ENCODE results near the gene PYURF.
"Not testable (repeated sequence)": the region's sequence is repeated elsewhere in the genome, so short reads cannot be mapped to it uniquely, and the experiment has no call there.

Gene PYURF, protein sequence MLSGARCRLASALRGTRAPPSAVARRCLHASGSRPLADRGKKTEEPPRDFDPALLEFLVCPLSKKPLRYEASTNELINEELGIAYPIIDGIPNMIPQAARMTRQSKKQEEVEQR

DNA sequence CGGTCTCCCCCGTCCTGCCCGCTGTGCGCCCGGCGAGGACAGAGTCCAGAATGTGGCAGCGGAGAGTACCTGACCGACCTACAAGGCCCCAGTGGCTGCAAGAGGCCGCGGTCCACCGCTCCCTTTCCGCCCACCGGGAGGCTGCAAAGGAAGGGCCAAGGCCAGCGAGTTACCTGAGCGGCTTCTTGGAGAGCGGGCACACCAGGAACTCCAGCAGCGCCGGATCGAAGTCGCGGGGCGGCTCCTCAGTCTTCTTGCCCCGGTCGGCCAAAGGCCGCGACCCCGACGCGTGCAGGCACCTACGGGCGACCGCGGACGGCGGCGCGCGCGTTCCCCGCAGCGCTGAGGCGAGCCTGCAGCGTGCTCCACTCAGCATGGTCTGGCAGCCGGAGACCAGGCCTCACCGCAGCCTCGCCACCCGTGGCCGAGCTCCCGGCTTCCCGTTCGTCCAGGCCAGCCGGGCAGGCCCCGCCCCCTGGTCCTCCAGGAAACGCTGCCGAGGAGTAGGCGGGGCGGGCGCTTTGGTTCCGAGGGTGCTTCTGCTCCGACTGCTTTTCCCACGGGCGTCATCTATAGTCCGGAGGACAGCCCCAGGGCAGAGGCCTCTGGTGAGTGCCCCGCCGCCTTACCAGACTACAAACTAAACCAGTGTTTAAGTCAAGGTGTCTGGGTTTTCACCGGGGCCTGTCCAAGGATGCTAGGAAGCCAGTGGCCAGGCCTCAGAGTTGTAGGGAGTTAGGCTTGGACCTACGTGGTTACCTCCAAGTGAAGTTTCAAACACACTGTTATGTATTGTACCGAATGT, at the start of gene PYURF:
Gene PYURF, minus strand, starts transcription at position 452 of the 805 bp plus-strand sequence. Its CDS starts 76 bp downstream, at position 376.
- no peaks in the 10 kb centered on the region for H3K27me3 ChIP-seq (ENCODE audit: control insufficient read depth, insufficient read depth, low read length)
- H3K9ac ChIP-seq (ENCODE audit: low read depth, low read length), result peak within 1 kb of the TSS; percentile 92
- H3K27ac ChIP-seq (ENCODE audit: low read depth, low read length), result peak within 1 kb of the TSS; percentile 92
- peaks cover 17% of the 10 kb centered on the region for H3K4me1 ChIP-seq (ENCODE audit: control insufficient read depth, insufficient read depth, low read length)
- H3K4me3 ChIP-seq (ENCODE audit: low read depth, low read length), result peak within 1 kb of the TSS; percentile 97
- H3K9me3 ChIP-seq (ENCODE audit: control insufficient read depth, insufficient read depth, low read length), result no peaks in the 10 kb centered on the region
- peaks cover 20% of the 10 kb centered on the region for H3K36me3 ChIP-seq (ENCODE audit: control insufficient read depth, insufficient read depth, low read length)

DNA sequence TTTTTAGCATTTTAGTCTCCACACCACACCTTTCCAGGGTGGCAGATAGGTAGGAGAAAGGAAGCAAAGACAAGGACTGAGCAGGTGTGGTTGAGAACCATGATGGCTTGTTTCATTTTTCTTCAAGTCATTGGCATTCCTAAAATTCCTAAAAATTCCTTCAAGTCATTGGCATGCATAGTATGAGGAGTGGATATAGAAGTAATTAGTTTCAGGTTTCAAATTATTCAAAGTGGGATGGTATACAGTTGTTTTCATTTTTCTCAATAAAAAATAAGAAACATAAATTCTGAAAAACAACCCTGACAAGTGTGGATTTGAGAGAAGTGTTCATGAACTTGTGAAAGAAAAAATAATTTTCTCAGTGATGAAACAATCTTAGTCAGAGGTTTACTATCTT, 46.4 kb upstream of the PYURF start:
- no peaks in the 10 kb centered on the region for H3K9me3 ChIP-seq (ENCODE audit: control insufficient read depth, insufficient read depth, low read length)
- no peak overlapping the region for H3K9ac ChIP-seq (ENCODE audit: low read depth, low read length)
- H3K4me3 ChIP-seq (ENCODE audit: low read depth, low read length), result no peak overlapping the region
- H3K36me3 ChIP-seq (ENCODE audit: control insufficient read depth, insufficient read depth, low read length), result no peaks in the 10 kb centered on the region
- H3K4me1 ChIP-seq (ENCODE audit: control insufficient read depth, insufficient read depth, low read length), result 0 out of 2 replicates have a peak, but pooled peaks cover 7% of the 10 kb centered on the region
- H3K27me3 ChIP-seq (ENCODE audit: control insufficient read depth, insufficient read depth, low read length), result no peaks in the 10 kb centered on the region
- no peak overlapping the region for H3K27ac ChIP-seq (ENCODE audit: low read depth, low read length)

- no peaks in the 10 kb centered on the region for H3K27me3 ChIP-seq (ENCODE audit: control insufficient read depth, insufficient read depth, low read length)
- H3K9me3 ChIP-seq (ENCODE audit: control insufficient read depth, insufficient read depth, low read length), result no peaks in the 10 kb centered on the region
- H3K27ac ChIP-seq (ENCODE audit: low read depth, low read length), result no peak overlapping the region
- no peaks in the 10 kb centered on the region for H3K4me1 ChIP-seq (ENCODE audit: control insufficient read depth, insufficient read depth, low read length)
- no peak overlapping the region for H3K9ac ChIP-seq (ENCODE audit: low read depth, low read length)
- no peaks in the 10 kb centered on the region for H3K36me3 ChIP-seq (ENCODE audit: control insufficient read depth, insufficient read depth, low read length)
- H3K4me3 ChIP-seq (ENCODE audit: low read depth, low read length), result no peak overlapping the region
Observed at GRCh38 chr4:88567591-88567990, 44.0 kb upstream of the PYURF start.

DNA sequence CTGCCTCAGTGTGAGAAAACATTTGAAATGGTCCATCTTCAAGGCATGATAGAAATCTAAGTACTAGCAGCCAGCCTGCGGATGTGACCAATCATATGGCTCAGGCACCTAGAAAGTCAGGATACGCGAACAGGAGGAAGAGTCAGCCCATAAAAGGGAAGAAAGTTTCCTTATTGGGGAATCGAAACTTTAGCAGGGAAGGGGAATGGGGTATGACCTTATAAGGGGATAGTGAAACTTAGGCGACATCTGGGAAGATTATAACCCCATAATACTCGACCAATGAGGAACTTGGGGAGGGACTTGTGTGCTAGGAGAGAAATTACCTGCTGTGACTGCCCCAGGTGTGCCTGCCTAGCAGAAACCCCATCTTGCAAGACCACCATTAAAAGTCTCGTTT, 26.2 kb upstream of the PYURF start:
- Histone ChIP-seq H3K4me1 (ENCODE audit: control insufficient read depth, insufficient read depth, low read length) (no peaks in the 10 kb centered on the region), H3K4me3 (ENCODE audit: low read depth, low read length) (no peak overlapping the region), H3K36me3 (ENCODE audit: control insufficient read depth, insufficient read depth, low read length) (no peaks in the 10 kb centered on the region)

DNA sequence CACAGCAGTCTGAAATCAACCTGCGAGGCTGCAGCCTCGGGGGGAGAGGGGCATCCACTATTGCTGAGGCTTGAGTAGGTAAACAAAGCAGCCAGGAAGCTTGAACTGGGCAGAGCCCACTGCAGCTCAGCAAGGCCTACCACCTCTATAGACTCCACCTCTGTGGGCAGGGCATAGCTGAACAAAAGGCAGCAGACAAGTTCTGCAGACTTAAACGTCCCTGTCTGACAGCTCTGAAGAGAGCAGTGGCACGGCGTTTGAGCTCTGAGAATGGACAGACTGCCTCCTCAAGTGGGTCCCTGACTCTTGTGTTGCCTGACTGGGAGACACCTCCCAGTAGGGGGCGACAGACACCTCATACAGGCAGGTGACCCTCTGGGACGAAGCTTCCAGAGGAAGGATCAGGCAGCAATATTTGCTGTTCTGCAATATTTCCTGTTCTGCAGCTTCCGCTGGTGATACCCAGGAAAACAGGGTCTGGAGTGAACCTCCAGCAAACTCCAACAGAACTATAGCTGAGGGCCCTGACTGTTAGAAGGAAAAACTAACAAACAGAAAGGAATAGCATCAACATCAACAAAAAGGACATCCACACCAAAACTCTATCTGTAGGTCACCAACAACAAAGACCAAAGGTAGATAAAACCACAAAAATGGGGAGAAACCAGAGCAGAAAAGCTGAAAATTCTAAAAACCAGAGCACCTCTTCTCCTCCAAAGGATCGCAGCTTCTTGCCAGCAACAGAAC, 15.9 kb upstream of the PYURF start:
- not testable (repeated sequence) for H3K4me3 ChIP-seq (ENCODE audit: low read depth, low read length); H3K4me1 ChIP-seq (ENCODE audit: control insufficient read depth, insufficient read depth, low read length); H3K27ac ChIP-seq (ENCODE audit: low read depth, low read length); H3K27me3 ChIP-seq (ENCODE audit: control insufficient read depth, insufficient read depth, low read length); H3K9ac ChIP-seq (ENCODE audit: low read depth, low read length); H3K36me3 ChIP-seq (ENCODE audit: control insufficient read depth, insufficient read depth, low read length); H3K9me3 ChIP-seq (ENCODE audit: control insufficient read depth, insufficient read depth, low read length)

More for the DNA sequence above, 26.2 kb upstream of the PYURF start:
- Histone ChIP-seq H3K9me3 (ENCODE audit: control insufficient read depth, insufficient read depth, low read length) (no peaks in the 10 kb centered on the region; the same call in 1 of the 2 replicates), H3K27me3 (ENCODE audit: control insufficient read depth, insufficient read depth, low read length) (no peaks in the 10 kb centered on the region), H3K9ac (ENCODE audit: low read depth, low read length) (no peak overlapping the region), H3K27ac (ENCODE audit: low read depth, low read length) (no peak overlapping the region)

DNA sequence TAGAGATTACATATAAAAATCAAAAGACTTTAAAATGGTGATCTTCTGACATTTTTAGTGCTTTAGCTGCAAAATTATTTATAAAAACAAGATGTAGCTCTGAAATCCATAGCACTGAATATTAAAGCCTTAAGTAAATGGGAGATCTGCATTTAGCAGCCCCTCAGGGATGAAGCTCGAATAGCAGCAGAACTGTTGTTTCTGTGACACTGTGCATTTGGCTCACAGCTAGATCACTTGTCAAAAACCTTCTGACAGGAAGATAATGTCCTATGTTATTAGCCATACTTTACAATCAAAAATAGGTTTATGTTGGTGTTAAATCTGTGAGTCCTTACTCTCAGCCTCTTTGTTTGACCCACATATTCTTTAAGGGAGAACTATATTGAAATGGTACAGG, 14.1 kb upstream of the PYURF start:
- Histone ChIP-seq H3K9ac (ENCODE audit: low read depth, low read length) (no peak overlapping the region), H3K4me1 (ENCODE audit: control insufficient read depth, insufficient read depth, low read length) (peaks cover 27% of the 10 kb centered on the region), H3K27ac (ENCODE audit: low read depth, low read length) (no peak overlapping the region), H3K27me3 (ENCODE audit: control insufficient read depth, insufficient read depth, low read length) (no peaks in the 10 kb centered on the region), H3K36me3 (ENCODE audit: control insufficient read depth, insufficient read depth, low read length) (no peaks in the 10 kb centered on the region), H3K9me3 (ENCODE audit: control insufficient read depth, insufficient read depth, low read length) (no peaks in the 10 kb centered on the region), H3K4me3 (ENCODE audit: low read depth, low read length) (no peak overlapping the region)

GRCh38 chr4:88535090-88535755, 11.6 kb upstream of the PYURF start:
- H3K27me3 ChIP-seq (ENCODE audit: control insufficient read depth, insufficient read depth, low read length), result no peaks in the 10 kb centered on the region
- H3K4me1 ChIP-seq (ENCODE audit: control insufficient read depth, insufficient read depth, low read length), result peaks cover 29% of the 10 kb centered on the region
- H3K4me3 ChIP-seq (ENCODE audit: low read depth, low read length), result no peak overlapping the region
- no peaks in the 10 kb centered on the region for H3K36me3 ChIP-seq (ENCODE audit: control insufficient read depth, insufficient read depth, low read length)
- H3K9me3 ChIP-seq (ENCODE audit: control insufficient read depth, insufficient read depth, low read length), result no peaks in the 10 kb centered on the region
- H3K27ac ChIP-seq (ENCODE audit: low read depth, low read length), result peak overlapping the region; percentile 97
- H3K9ac ChIP-seq (ENCODE audit: low read depth, low read length), result no peak overlapping the region

DNA sequence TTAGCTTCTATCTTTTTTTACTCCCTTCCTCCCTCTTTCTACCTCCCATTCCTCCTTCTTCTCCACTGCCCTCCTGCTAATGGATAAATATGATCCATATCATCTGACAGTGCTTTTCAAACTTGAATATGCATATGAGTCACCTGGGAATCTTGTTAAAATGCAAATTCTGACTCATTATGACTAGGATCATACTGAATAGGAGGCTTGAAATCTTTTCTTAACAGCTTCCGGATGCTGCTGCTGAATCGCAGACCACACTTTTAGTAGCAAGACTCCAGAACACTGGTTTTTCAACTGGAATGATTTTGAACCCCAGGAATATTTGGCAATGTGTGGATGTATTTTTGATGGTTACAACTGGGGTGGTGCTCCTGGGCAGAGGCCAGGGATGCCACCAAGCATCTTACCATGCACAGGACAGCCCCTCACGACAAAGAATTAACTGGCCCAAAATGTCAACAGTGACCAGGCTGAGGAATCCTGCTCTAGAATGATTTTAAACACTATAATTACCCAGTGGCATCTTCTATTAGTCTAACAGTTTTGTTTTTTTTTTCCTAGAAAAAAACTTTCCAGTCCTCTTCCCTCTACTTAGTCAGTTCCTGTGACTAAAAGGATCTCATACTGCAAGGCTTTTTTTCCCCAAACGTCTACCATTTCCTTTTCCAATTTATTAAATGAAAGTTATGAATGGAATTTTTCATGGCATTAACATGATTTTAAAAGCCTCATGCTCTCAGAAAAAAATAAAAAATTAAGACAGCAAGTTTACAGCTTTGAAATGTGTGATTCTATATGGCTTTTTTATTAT, 10.6 kb upstream of the PYURF start:
- H3K4me1 ChIP-seq (ENCODE audit: control insufficient read depth, insufficient read depth, low read length), result peaks cover 29% of the 10 kb centered on the region
- peak overlapping the region; percentile 34; the same call in 1 of the 2 replicates for H3K4me3 ChIP-seq (ENCODE audit: low read depth, low read length)
- H3K36me3 ChIP-seq (ENCODE audit: control insufficient read depth, insufficient read depth, low read length), result no peaks in the 10 kb centered on the region
- H3K27ac ChIP-seq (ENCODE audit: low read depth, low read length), result peak overlapping the region; percentile 97
- no peaks in the 10 kb centered on the region for H3K9me3 ChIP-seq (ENCODE audit: control insufficient read depth, insufficient read depth, low read length)
- no peak overlapping the region; the same call in 1 of the 2 replicates for H3K9ac ChIP-seq (ENCODE audit: low read depth, low read length)
- no peaks in the 10 kb centered on the region for H3K27me3 ChIP-seq (ENCODE audit: control insufficient read depth, insufficient read depth, low read length)

- Histone ChIP-seq H3K27ac (ENCODE audit: low read depth, low read length) (peak overlapping the region; percentile 97), H3K36me3 (ENCODE audit: control insufficient read depth, insufficient read depth, low read length) (no peaks in the 10 kb centered on the region), H3K9me3 (ENCODE audit: control insufficient read depth, insufficient read depth, low read length) (no peaks in the 10 kb centered on the region), H3K4me1 (ENCODE audit: control insufficient read depth, insufficient read depth, low read length) (peaks cover 29% of the 10 kb centered on the region), H3K27me3 (ENCODE audit: control insufficient read depth, insufficient read depth, low read length) (no peaks in the 10 kb centered on the region), H3K4me3 (ENCODE audit: low read depth, low read length) (peak overlapping the region; percentile 48), H3K9ac (ENCODE audit: low read depth, low read length) (peak overlapping the region; percentile 39; the same call in 1 of the 2 replicates)
Observed at GRCh38 chr4:88533088-88533790, 9.7 kb upstream of the PYURF start.

- H3K9me3 ChIP-seq (ENCODE audit: control insufficient read depth, insufficient read depth, low read length), result no peaks in the 10 kb centered on the region
- H3K27me3 ChIP-seq (ENCODE audit: control insufficient read depth, insufficient read depth, low read length), result no peaks in the 10 kb centered on the region
- H3K4me1 ChIP-seq (ENCODE audit: control insufficient read depth, insufficient read depth, low read length), result peaks cover 29% of the 10 kb centered on the region
- H3K27ac ChIP-seq (ENCODE audit: low read depth, low read length), result peak overlapping the region; percentile 22
- no peaks in the 10 kb centered on the region for H3K36me3 ChIP-seq (ENCODE audit: control insufficient read depth, insufficient read depth, low read length)
- H3K4me3 ChIP-seq (ENCODE audit: low read depth, low read length), result peak overlapping the region; percentile 48
- no peak overlapping the region for H3K9ac ChIP-seq (ENCODE audit: low read depth, low read length)
Observed at GRCh38 chr4:88531549-88531948, 8.0 kb upstream of the PYURF start.
